HCT116 (cell line): ENCODE measurements around the gene ACSF2. TPM values are rescaled to one million over a fixed set of nuclear protein-coding genes. Genes with fewer than 3 reads are reported as not detected.

ENCODE experiments used
- ATAC-seq: fragments of 200-7000 bp; cut with Tn5 transposase; 2 replicates; pipeline ENCODE4 v1.9.1; 2020; ENCODE audit warnings: mild to moderate bottlenecking, moderate library complexity
- BruUV-seq: library from RNA; stranded (reverse); fragments of 400-500 nt; replicated peaks from 2 replicates; lab custom pipeline; 2021; lab: Mats Ljungman, UMichigan
- CTCF ChIA-PET: fragments of 300-600 bp; sonication (Branson Sonifier 250); formaldehyde crosslinking; loops from one replicate; lab custom pipeline; 2021; ENCODE audit warnings: antibody characterized with exemption; lab: Charles Lee
- POLR2A ChIA-PET: fragments of 300-600, 350-600 bp; sonication (Branson Sonifier 250); formaldehyde crosslinking; loops from one replicate; lab custom pipeline; 2021; ENCODE audit warnings: antibody characterized with exemption; lab: Charles Lee
- RAD21 ChIA-PET, 2 experiments: fragments of 300-600 bp; sonication (Branson Sonifier 250); formaldehyde crosslinking; loops; one replicate each; lab custom pipeline; 2023; ENCODE audit warnings: low total read pairs in 2 of 2; ENCODE audit not compliant: uncharacterized antibody in 2 of 2, unreplicated experiment in 2 of 2, low non-redundant PET in 1 of 2; lab: Charles Lee
- DNase-seq: peaks from one replicate; pipeline ENCODE4 v3.0.0-alpha.2; 2010; ENCODE audit warnings: low read depth, low spot score
- H2AFZ ChIP-seq: fragments of 200-600 bp; shearing (Covaris generic), sonication (generic); 2 replicates; pipeline ENCODE4 v1.6.1; 2017; ENCODE audit warnings: low read depth, mixed run types, mixed read lengths, antibody characterized with exemption, low read length; ENCODE audit not compliant: poor library complexity, severe bottlenecking
- H3K27ac ChIP-seq: 2 replicates; pipeline ENCODE4 v1.5.1; 2012; ENCODE audit warnings: low read depth, low read length
- H3K27me3 ChIP-seq: fragments of 200-600 bp; sonication (generic); 2 replicates; pipeline ENCODE4 v1.6.1; 2016; ENCODE audit warnings: mixed run types, low read length, mixed read lengths; ENCODE audit not compliant: insufficient read depth
- H3K36me3 ChIP-seq, 2 experiments: fragments of 200-500 bp in 1 of 2; fragments of 200-600 bp in 1 of 2; sonication (Bioruptor generic) in 1 of 2; sonication (generic) in 1 of 2; 2 replicates each; pipeline versions ENCODE4 v1.5.1 to v1.6.1; 2014 to 2016; ENCODE audit warnings: low read length in 2 of 2, inconsistent platforms in 1 of 2, mixed read lengths in 1 of 2, mixed run types in 1 of 2; ENCODE audit not compliant: insufficient read depth in 2 of 2, control insufficient read depth in 1 of 2
- H3K4me1 ChIP-seq, 2 experiments: fragments of 200-600 bp in 1 of 2; sonication (generic) in 1 of 2; 2 replicates each; pipeline versions ENCODE4 v1.5.1 to v1.6.1; 2012 to 2017; ENCODE audit warnings: low read length in 2 of 2, inconsistent platforms in 1 of 2, mild to moderate bottlenecking in 1 of 2, mixed read lengths in 1 of 2, mixed run types in 1 of 2, moderate library complexity in 1 of 2; ENCODE audit not compliant: insufficient read depth in 2 of 2, control insufficient read depth in 1 of 2
- H3K4me2 ChIP-seq: fragments of 200-600 bp; sonication (generic); 2 replicates; pipeline ENCODE4 v1.6.1; 2017; ENCODE audit warnings: mixed run types, low read length, mixed read lengths
- H3K4me3 ChIP-seq, 2 experiments: fragments of 200-600 bp in 1 of 2; sonication (generic) in 1 of 2; replicated peaks in 1 of 2; 2 replicates each; pipeline ENCODE4 v1.5.1; 2011 to 2016; ENCODE audit warnings: low read length in 2 of 2, control low read depth in 1 of 2, low read depth in 1 of 2, mild to moderate bottlenecking in 1 of 2, mixed read lengths in 1 of 2, mixed run types in 1 of 2
- H3K79me2 ChIP-seq: fragments of 200-600 bp; sonication (generic); 2 replicates; pipeline ENCODE4 v1.6.1; 2017; ENCODE audit warnings: mild to moderate bottlenecking, mixed run types, low read length, moderate library complexity, mixed read lengths; ENCODE audit not compliant: insufficient read depth
- H3K9ac ChIP-seq: fragments of 200-600 bp; sonication (generic); 2 replicates; pipeline ENCODE4 v1.6.1; 2016; ENCODE audit warnings: low read length, mixed read lengths
- H3K9me2 ChIP-seq: fragments of 200-600 bp; sonication (generic), shearing (Covaris generic); 2 replicates; pipeline ENCODE4 v1.6.1; 2017; ENCODE audit warnings: mixed run types, mild to moderate bottlenecking, moderate library complexity; ENCODE audit not compliant: insufficient read depth
- H3K9me3 ChIP-seq, 2 experiments: fragments of 200-500 bp in 1 of 2; fragments of 200-600 bp in 1 of 2; sonication (Bioruptor generic) in 1 of 2; sonication (generic) in 1 of 2; 2 replicates each; pipeline ENCODE4 v1.6.1; 2014 to 2017; ENCODE audit warnings: low read length in 2 of 2, mixed read lengths in 2 of 2, inconsistent platforms in 1 of 2, low read depth in 1 of 2, mild to moderate bottlenecking in 1 of 2, mixed run types in 1 of 2, moderate library complexity in 1 of 2; ENCODE audit not compliant: control insufficient read depth in 1 of 2, insufficient read depth in 1 of 2
- H4K20me1 ChIP-seq: fragments of 200-600 bp; sonication (generic), shearing (Covaris generic); 2 replicates; pipeline ENCODE4 v1.6.1; 2017; ENCODE audit warnings: mixed run types, mild to moderate bottlenecking, moderate library complexity; ENCODE audit not compliant: insufficient read depth
- CEBPB ChIP-seq: IDR thresholded peaks from 2 replicates; pipeline ENCODE4 v1.6.1; 2012; ENCODE audit warnings: low read depth
- CTCF ChIP-seq, 3 experiments: fragments of 200-600 bp in 1 of 3; sonication (generic) in 1 of 3; IDR thresholded peaks in 2 of 3; conservative IDR thresholded peaks in 1 of 3; 2 replicates each; pipeline ENCODE4 v1.5.1; 2012 to 2017; ENCODE audit warnings: low read depth in 2 of 3, low read length in 2 of 3, antibody characterized with exemption in 1 of 3, borderline replicate concordance in 1 of 3, control low read depth in 1 of 3, mild to moderate bottlenecking in 1 of 3, mixed read lengths in 1 of 3, mixed run types in 1 of 3, moderate library complexity in 1 of 3; ENCODE audit not compliant: insufficient read depth in 1 of 3
- ELF1 ChIP-seq: IDR thresholded peaks from 2 replicates; pipeline ENCODE4 v1.6.1; 2012; ENCODE audit warnings: low read depth, borderline replicate concordance
- EZH2 ChIP-seq: fragments of 200-600 bp; sonication (generic); IDR thresholded peaks from 2 replicates; pipeline ENCODE4 v1.6.1; 2017; ENCODE audit warnings: antibody characterized with exemption, mixed run types
- MAX ChIP-seq: IDR thresholded peaks from 2 replicates; pipeline ENCODE4 v1.6.1; 2012
- POLR2A ChIP-seq: IDR thresholded peaks from 2 replicates; pipeline ENCODE4 v1.7.0; 2011; ENCODE audit warnings: borderline replicate concordance; ENCODE audit not compliant: insufficient read depth, insufficient read length; ENCODE audit errors: extremely low read depth
- POLR2AphosphoS5 ChIP-seq: IDR thresholded peaks from 2 replicates; pipeline ENCODE4 v1.6.1; 2011; ENCODE audit warnings: mild to moderate bottlenecking, low read depth, low read length, moderate library complexity
- RAD21 ChIP-seq: IDR thresholded peaks from 2 replicates; pipeline ENCODE4 v1.6.1; 2012; ENCODE audit warnings: low read depth, mild to moderate bottlenecking
- SIN3A ChIP-seq: IDR thresholded peaks from 2 replicates; pipeline ENCODE4 v1.6.1; 2012; ENCODE audit warnings: low read depth
- SP1 ChIP-seq: IDR thresholded peaks from 2 replicates; pipeline ENCODE4 v1.6.1; 2012; ENCODE audit warnings: low read depth
- SRF ChIP-seq: IDR thresholded peaks from 2 replicates; pipeline ENCODE4 v1.6.1; 2012; ENCODE audit warnings: low read depth
- TCF7L2 ChIP-seq: IDR thresholded peaks from 2 replicates; pipeline ENCODE4 v1.7.0; 2011; ENCODE audit warnings: borderline replicate concordance, inconsistent platforms; ENCODE audit not compliant: insufficient read depth, insufficient read length; ENCODE audit errors: extremely low read depth
- YY1 ChIP-seq: IDR thresholded peaks from 2 replicates; pipeline ENCODE4 v1.6.1; 2011; ENCODE audit warnings: low read length, low read depth, moderate library complexity, mild to moderate bottlenecking; ENCODE audit not compliant: insufficient replicate concordance; ENCODE audit errors: extremely low read depth
- ZNF274 ChIP-seq: fragments of 200-500 bp; sonication (Bioruptor generic); IDR thresholded peaks from 2 replicates; pipeline ENCODE4 v1.6.1; 2014; ENCODE audit warnings: mild to moderate bottlenecking, low read depth, low read length, inconsistent platforms
- intact Hi-C: fragments of 100-400 bp; cut with micrococcal nuclease; formaldehyde crosslinking; loops from 2 replicates; pipeline ENCODE4 v1.10.0; 2022
- total RNA-seq: library from RNA; stranded (reverse); gene quantifications from one replicate; pipeline ENCODE4 v1.2.1, GENCODE V29; 2021; ENCODE audit not compliant: unreplicated experiment
- TF ChIP-seq, protein P1 (sequence below): IDR thresholded peaks from 2 replicates; pipeline ENCODE4 v1.6.1; 2012; ENCODE audit warnings: low read depth

ACSF2 gene
- total RNA-seq, 1 experiment from 2014 or later = 52.4 TPM

GRCh38 chr17:50517504-50518383, 91.7 kb downstream of the ACSF2 start:
- Histone ChIP-seq H3K79me2 (no peaks in the 10 kb centered on the region), H4K20me1 (no peaks in the 10 kb centered on the region), H3K9me3 (no peaks in the 10 kb centered on the region), H3K27me3 (no peaks in the 10 kb centered on the region), H3K36me3 (no peaks in the 10 kb centered on the region), H3K4me1 (peaks cover 0 to 6% of the 10 kb centered on the region in 2 experiments; a peak in 1 of 4 replicates), H3K4me2 (no peak overlapping the region; the same call in 1 of the 2 replicates), H3K27ac (no peak overlapping the region), H3K9me2 (no peaks in the 10 kb centered on the region), H2AFZ (peak overlapping the region; percentile 41), H3K4me3 (no peak overlapping the region)
- intact Hi-C loops = no loop called here
- DNase-seq = no peak
- RAD21 ChIA-PET = no interaction called here
- no TSS peak for BruUV-seq
- peak; percentile 68 for ATAC-seq
- TF ChIP-seq EZH2 = no peak
- TF ChIP-seq SRF = no peak
- TF ChIP-seq, protein P1, sequence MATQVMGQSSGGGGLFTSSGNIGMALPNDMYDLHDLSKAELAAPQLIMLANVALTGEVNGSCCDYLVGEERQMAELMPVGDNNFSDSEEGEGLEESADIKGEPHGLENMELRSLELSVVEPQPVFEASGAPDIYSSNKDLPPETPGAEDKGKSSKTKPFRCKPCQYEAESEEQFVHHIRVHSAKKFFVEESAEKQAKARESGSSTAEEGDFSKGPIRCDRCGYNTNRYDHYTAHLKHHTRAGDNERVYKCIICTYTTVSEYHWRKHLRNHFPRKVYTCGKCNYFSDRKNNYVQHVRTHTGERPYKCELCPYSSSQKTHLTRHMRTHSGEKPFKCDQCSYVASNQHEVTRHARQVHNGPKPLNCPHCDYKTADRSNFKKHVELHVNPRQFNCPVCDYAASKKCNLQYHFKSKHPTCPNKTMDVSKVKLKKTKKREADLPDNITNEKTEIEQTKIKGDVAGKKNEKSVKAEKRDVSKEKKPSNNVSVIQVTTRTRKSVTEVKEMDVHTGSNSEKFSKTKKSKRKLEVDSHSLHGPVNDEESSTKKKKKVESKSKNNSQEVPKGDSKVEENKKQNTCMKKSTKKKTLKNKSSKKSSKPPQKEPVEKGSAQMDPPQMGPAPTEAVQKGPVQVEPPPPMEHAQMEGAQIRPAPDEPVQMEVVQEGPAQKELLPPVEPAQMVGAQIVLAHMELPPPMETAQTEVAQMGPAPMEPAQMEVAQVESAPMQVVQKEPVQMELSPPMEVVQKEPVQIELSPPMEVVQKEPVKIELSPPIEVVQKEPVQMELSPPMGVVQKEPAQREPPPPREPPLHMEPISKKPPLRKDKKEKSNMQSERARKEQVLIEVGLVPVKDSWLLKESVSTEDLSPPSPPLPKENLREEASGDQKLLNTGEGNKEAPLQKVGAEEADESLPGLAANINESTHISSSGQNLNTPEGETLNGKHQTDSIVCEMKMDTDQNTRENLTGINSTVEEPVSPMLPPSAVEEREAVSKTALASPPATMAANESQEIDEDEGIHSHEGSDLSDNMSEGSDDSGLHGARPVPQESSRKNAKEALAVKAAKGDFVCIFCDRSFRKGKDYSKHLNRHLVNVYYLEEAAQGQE = no peak
- no peak for TF ChIP-seq CEBPB
- no peak for TF ChIP-seq POLR2A
- TF ChIP-seq YY1 = no peak
- TF ChIP-seq ZNF274 = no peak
- TF ChIP-seq POLR2AphosphoS5 = no peak
- TF ChIP-seq SIN3A = no peak
- no peak for TF ChIP-seq ELF1
- no peak for TF ChIP-seq RAD21
- TF ChIP-seq SP1 = no peak
- no peak for TF ChIP-seq MAX
- TF ChIP-seq CTCF (IDR thresholded peaks at IDR 0.05 in 2 of 3, conservative IDR thresholded peaks at IDR 0.05 in 1 of 3; ENCODE audit: borderline replicate concordance in 1 of 3, insufficient read depth in 1 of 3, low read depth in 2 of 3, low read length in 2 of 3) = no peak
- no peak for TF ChIP-seq TCF7L2
- TF ChIP-seq, all 23 proteins: peak for 0
- POLR2A ChIA-PET = no interaction called here
- CTCF ChIA-PET = interaction anchor here (0.8 kb wide), 1 partner anchor 16 kb away, joined by 3 read pairs; no protein-coding TSS in a partner anchor
- H3K9ac ChIP-seq = no peak overlapping the region
